Esophagus squamous epithelium (tissue), 4 donors: Measurements from ENCODE around the gene KEL.

ENCODE experiments used
- CTCF ChIP-seq, 6 experiments: fragments of 450-650 bp in 4 of 6; fragments of 200-600 bp in 2 of 6; sonication (generic) in 2 of 6; IDR thresholded peaks; one replicate each; pipeline ENCODE4 v1.5.1; 2016 to 2019; ENCODE audit warnings: antibody characterized with exemption in 6 of 6, mild to moderate bottlenecking in 4 of 6, moderate library complexity in 4 of 6
- POLR2A ChIP-seq, 4 donors: fragments of 450-650 bp; IDR thresholded peaks; one replicate each; pipeline ENCODE4 v1.6.1; 2017; ENCODE audit warnings: antibody characterized with exemption in 4 of 4, mild to moderate bottlenecking in 4 of 4, moderate library complexity in 3 of 4

- TF ChIP-seq CTCF (IDR thresholded peaks at IDR 0.05) = no peak
- no peak for TF ChIP-seq POLR2A (IDR thresholded peaks at IDR 0.05)
Measured at GRCh38 chr7:142933092-142933475, 29.1 kb downstream of the KEL start.
